WTC11 (cell line): ENCODE results near the gene TNFAIP2.

Experiments
- JUN ChIP-seq: sonication (generic); formaldehyde crosslinking; IDR thresholded peaks from 2 replicates; pipeline ENCODE4 v1.8.0; 2023; ENCODE audit warnings: mild to moderate bottlenecking, missing genetic modification reagents
- TCF7 ChIP-seq: sonication (generic); formaldehyde crosslinking; IDR thresholded peaks from 2 replicates; pipeline ENCODE4 v1.8.0; 2022; ENCODE audit warnings: mild to moderate bottlenecking, low read depth, missing genetic modification reagents, moderate library complexity
- TF ChIP-seq, protein P1 (sequence below): sonication (generic); formaldehyde crosslinking; IDR thresholded peaks from 2 replicates; pipeline ENCODE4 v1.8.1; 2022; ENCODE audit warnings: low read depth, missing genetic modification reagents, borderline replicate concordance
- TF ChIP-seq, protein P2 (sequence below): sonication (generic); formaldehyde crosslinking; IDR thresholded peaks from 2 replicates; pipeline ENCODE4 v1.8.0; 2022; ENCODE audit warnings: mild to moderate bottlenecking, missing genetic modification reagents

DNA sequence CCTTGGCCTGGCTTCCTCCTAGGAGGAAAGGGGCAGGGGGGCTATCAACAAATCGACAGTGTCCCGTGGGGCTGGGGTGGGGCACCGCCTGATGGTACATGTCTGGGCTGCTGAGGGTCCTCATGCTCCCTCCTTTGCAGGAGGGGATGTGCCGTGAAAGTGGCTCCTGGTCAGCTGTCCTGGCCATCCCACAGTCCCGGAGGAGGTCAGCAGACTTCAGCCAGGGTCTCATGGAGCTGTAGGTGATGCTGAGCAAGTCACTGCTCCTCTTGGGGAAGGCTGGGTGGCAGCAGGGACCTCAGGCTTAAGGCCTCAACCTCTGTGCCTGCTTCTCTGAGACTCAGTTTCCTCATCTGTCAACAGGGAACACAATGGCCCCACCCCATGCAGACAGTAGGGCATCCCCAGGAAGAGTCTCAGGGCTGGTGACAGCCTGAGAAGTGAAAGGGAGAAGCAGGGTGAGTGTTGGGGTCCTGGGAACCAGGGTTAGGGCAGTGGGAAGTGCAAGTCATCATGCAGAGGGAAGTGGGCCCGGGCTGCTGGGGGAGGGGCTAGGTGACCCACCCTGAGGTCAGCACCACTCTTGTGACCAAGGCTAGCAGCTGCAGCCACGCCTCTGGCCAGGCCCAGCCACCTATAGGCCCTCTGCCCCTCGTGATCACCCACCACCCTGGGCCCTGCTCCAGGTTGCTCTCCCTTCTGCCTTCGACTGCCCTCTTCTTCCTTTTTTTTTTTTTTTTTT lies 4.4 kb upstream of the TNFAIP2 start:
- no peak for TF ChIP-seq JUN (CRISPR knock-in tag)
- TF ChIP-seq, protein P1, sequence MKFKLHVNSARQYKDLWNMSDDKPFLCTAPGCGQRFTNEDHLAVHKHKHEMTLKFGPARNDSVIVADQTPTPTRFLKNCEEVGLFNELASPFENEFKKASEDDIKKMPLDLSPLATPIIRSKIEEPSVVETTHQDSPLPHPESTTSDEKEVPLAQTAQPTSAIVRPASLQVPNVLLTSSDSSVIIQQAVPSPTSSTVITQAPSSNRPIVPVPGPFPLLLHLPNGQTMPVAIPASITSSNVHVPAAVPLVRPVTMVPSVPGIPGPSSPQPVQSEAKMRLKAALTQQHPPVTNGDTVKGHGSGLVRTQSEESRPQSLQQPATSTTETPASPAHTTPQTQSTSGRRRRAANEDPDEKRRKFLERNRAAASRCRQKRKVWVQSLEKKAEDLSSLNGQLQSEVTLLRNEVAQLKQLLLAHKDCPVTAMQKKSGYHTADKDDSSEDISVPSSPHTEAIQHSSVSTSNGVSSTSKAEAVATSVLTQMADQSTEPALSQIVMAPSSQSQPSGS = no peak
- TF ChIP-seq, protein P2, sequence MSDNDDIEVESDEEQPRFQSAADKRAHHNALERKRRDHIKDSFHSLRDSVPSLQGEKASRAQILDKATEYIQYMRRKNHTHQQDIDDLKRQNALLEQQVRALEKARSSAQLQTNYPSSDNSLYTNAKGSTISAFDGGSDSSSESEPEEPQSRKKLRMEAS = no peak
- no peak for TF ChIP-seq TCF7 (CRISPR knock-in tag)
